ENCODE data around the gene C6orf163.
A peak's percentile ranks its signal among the peaks of the same experiment; 100 is the strongest.

C6orf163 gene

DNA sequence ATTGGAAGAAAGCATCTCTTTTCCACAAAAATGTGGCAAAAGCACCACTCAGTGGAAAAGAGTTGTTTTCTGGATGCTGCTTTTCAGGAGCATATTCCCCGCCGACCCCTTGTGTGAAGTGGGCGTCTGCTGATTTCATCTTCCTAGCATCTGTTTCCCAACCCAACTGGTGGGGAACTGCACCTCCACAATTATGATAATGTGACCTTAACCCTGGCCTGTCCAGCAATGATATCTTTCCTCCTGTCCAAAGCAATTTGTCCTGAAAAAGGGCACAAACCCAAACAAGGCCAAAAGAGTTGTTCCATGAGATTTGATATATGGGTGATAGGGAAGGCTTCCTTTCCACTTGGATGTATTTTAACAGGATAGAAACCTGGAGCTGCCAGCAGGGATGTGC is 29.5 kb upstream of the C6orf163 start:
- TF ChIP-seq EGR1 (IDR thresholded peaks at IDR 0.05): no peak
- no peak for TF ChIP-seq YY1 (IDR thresholded peaks at IDR 0.05; ENCODE audit: low read depth)
- TF ChIP-seq, protein P1, sequence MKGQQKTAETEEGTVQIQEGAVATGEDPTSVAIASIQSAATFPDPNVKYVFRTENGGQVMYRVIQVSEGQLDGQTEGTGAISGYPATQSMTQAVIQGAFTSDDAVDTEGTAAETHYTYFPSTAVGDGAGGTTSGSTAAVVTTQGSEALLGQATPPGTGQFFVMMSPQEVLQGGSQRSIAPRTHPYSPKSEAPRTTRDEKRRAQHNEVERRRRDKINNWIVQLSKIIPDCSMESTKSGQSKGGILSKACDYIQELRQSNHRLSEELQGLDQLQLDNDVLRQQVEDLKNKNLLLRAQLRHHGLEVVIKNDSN (IDR thresholded peaks at IDR 0.05): no peak
- no peak for TF ChIP-seq CREB1 (IDR thresholded peaks at IDR 0.05; ENCODE audit: low read depth)

DNA sequence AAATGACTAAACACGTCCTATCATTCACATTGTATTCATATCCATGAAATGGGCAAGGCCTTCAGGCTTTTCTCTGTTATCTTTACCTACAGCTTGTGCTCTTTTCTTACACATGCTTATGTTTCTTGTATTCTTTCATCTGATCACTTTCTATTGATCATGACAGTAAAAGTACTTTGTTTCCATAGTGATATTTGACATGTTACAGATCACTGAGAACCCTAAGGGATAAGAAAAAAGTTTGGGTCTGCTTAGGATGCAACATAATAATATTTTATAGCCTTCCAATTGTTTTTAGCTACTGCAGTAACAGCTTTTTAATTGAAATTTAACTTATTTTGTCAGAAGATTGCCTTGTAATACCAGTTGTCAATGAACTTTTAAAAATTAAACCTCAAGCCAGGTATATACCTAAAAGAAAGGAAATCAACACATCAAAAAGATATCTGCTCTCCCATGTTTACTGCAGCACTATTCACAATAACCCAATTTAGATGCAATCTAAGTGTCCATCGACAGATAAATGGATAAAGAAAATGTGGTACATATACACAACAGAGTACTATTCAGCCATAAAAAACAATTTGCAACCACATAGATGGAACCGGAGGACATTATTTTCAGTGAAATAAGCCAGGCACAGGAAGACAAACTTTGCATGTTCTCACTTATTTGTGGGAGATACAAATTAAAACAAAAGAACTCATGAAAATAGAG is 25.2 kb upstream of the C6orf163 start:
- TF ChIP-seq, protein P2, sequence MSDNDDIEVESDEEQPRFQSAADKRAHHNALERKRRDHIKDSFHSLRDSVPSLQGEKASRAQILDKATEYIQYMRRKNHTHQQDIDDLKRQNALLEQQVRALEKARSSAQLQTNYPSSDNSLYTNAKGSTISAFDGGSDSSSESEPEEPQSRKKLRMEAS (IDR thresholded peaks at IDR 0.05): no peak
- TF ChIP-seq YY1 (IDR thresholded peaks at IDR 0.05; ENCODE audit: low read depth) (no peak), RAD21 (IDR thresholded peaks at IDR 0.05; ENCODE audit: low read depth) (no peak)

DNA sequence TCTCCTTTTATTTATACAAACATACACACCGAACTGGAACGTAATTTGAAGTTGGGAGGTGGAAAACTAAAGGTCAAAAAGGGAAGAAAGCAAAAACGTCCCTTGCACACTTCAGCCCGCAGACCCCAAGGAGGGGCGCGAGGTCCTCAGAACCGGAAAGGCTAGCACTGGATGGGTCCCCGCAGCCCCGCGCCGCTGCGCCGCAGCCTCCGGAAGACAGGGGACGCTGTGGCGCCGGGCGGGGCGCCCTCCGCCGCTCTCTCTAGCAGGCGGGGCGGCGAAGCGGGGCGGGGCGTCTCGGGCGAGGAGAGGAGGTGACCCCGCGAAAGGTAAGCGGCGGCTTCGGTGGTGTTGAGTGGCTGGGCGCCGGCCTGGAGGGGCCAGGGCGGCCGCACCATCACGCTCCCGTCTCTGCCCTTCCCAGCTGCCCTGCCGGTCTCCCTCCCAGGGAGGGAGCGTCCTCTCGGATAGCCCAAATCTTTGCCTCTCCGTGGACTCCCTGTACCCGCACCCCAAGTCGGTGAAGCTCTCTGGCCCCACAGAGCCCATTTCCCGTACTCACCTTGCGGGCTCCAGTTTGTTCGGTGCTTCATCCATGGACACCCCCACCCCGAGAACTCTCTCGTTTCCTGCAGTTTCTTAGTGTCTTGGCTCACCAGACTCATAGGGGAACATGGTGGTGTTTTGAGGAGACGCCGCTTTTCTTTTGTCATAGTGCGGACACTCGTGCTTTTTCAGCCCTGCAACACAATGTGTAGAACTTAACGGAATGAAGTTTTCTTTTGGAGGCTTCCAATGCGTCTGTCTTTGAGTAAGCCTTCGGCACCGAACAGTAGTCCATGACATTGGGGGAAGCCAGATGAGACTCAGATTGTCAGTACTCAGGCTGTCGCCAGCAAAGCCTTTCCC is 22.1 kb upstream of the C6orf163 start, which contains the start of gene SMIM8:
TSS of gene SMIM8 (plus strand) at position 285 of the 909 bp plus-strand sequence. CDS start 14,444 bp downstream, outside the sequence.
- no peak for TF ChIP-seq NFIC (IDR thresholded peaks at IDR 0.05)
- TF ChIP-seq RAD21 (IDR thresholded peaks at IDR 0.05; ENCODE audit: low read depth): peak; percentile 24; the same call in 1 of the 2 replicates
- TF ChIP-seq, protein P2 (IDR thresholded peaks at IDR 0.05): peak; percentile 23; the same call in 1 of the 2 replicates
- TF ChIP-seq, protein P1 (IDR thresholded peaks at IDR 0.05): no peak
- TF ChIP-seq FOXM1 (IDR thresholded peaks at IDR 0.05; ENCODE audit: borderline replicate concordance, low read depth): no peak
- no peak for TF ChIP-seq CREB1 (IDR thresholded peaks at IDR 0.05; ENCODE audit: low read depth)
- no peak for TF ChIP-seq CEBPB (IDR thresholded peaks at IDR 0.05)
- peak; percentile 25; the same call in 1 of the 2 replicates for TF ChIP-seq TCF12 (IDR thresholded peaks at IDR 0.05; ENCODE audit: low read depth)
- TF ChIP-seq ZBTB7A (IDR thresholded peaks at IDR 0.05; ENCODE audit: low read depth): peak; percentile 89
- peak; percentile 77 for TF ChIP-seq TAF1 (IDR thresholded peaks at IDR 0.05; ENCODE audit: low read depth)
- TF ChIP-seq TEAD4 (IDR thresholded peaks at IDR 0.05): no peak
- TF ChIP-seq, protein P3, sequence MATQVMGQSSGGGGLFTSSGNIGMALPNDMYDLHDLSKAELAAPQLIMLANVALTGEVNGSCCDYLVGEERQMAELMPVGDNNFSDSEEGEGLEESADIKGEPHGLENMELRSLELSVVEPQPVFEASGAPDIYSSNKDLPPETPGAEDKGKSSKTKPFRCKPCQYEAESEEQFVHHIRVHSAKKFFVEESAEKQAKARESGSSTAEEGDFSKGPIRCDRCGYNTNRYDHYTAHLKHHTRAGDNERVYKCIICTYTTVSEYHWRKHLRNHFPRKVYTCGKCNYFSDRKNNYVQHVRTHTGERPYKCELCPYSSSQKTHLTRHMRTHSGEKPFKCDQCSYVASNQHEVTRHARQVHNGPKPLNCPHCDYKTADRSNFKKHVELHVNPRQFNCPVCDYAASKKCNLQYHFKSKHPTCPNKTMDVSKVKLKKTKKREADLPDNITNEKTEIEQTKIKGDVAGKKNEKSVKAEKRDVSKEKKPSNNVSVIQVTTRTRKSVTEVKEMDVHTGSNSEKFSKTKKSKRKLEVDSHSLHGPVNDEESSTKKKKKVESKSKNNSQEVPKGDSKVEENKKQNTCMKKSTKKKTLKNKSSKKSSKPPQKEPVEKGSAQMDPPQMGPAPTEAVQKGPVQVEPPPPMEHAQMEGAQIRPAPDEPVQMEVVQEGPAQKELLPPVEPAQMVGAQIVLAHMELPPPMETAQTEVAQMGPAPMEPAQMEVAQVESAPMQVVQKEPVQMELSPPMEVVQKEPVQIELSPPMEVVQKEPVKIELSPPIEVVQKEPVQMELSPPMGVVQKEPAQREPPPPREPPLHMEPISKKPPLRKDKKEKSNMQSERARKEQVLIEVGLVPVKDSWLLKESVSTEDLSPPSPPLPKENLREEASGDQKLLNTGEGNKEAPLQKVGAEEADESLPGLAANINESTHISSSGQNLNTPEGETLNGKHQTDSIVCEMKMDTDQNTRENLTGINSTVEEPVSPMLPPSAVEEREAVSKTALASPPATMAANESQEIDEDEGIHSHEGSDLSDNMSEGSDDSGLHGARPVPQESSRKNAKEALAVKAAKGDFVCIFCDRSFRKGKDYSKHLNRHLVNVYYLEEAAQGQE (IDR thresholded peaks at IDR 0.05; ENCODE audit: low read depth): no peak
- TF ChIP-seq YY1 (IDR thresholded peaks at IDR 0.05; ENCODE audit: low read depth): peak; percentile 44; the same call in 1 of the 2 replicates

DNA sequence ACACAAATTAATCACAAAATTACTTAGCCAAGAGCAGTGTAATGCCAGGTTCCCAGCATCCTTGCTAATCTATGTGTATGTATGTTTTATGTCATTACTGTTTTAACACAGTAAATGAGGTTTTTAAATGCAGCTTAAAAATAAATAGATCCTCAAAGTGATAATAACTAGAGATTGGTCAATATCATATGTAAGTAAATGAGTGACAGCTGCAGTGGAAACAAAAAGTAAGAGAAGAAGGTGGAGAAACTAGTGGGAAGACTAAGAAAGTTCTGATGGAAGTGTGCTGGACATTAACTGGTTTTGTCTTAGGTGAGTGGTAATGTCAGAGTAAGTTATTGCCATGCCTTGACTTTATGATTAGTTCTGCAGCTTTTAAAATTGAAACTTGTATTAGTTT is 13.7 kb upstream of the C6orf163 start:
- TF ChIP-seq FOXM1 (IDR thresholded peaks at IDR 0.05; ENCODE audit: borderline replicate concordance, low read depth) (no peak), RAD21 (IDR thresholded peaks at IDR 0.05; ENCODE audit: low read depth) (no peak), TEAD4 (IDR thresholded peaks at IDR 0.05) (no peak), EGR1 (IDR thresholded peaks at IDR 0.05) (no peak), TAF1 (IDR thresholded peaks at IDR 0.05; ENCODE audit: low read depth) (no peak), EP300 (IDR thresholded peaks at IDR 0.05; ENCODE audit: borderline replicate concordance) (no peak), ZBTB7A (IDR thresholded peaks at IDR 0.05; ENCODE audit: low read depth) (no peak), CEBPB (IDR thresholded peaks at IDR 0.05) (no peak), CREB1 (IDR thresholded peaks at IDR 0.05; ENCODE audit: low read depth) (no peak), NFIC (IDR thresholded peaks at IDR 0.05) (no peak), YY1 (IDR thresholded peaks at IDR 0.05; ENCODE audit: low read depth) (no peak)
- TF ChIP-seq, protein P1 (IDR thresholded peaks at IDR 0.05): no peak
- TF ChIP-seq, protein P3 (IDR thresholded peaks at IDR 0.05; ENCODE audit: low read depth): no peak
- TF ChIP-seq, protein P2 (IDR thresholded peaks at IDR 0.05): no peak

DNA sequence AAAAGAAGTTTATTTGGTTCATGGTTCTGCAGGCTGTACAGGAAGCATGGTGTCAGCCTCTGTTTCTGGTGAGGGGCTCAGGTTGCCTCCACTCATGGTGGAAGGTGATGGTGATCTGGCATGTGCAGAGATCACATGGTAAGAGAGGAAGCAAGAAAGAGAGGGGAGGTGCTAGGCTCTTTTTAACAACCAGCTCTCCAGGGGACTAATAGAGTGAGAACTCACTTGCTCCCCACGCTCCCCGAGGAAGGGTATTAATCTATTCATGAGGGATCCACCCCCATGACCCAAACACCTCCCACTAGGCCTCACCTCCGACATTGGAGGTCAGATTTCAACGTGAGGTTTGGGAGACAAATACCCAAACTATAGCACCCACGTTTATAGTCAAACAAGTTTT is 11.6 kb upstream of the C6orf163 start:
- TF ChIP-seq TCF12 (IDR thresholded peaks at IDR 0.05; ENCODE audit: low read depth): no peak
- TF ChIP-seq, protein P3 (IDR thresholded peaks at IDR 0.05; ENCODE audit: low read depth): no peak
- TF ChIP-seq, protein P1 (IDR thresholded peaks at IDR 0.05): no peak
- no peak for TF ChIP-seq TAF1 (IDR thresholded peaks at IDR 0.05; ENCODE audit: low read depth)
- no peak for TF ChIP-seq ZBTB7A (IDR thresholded peaks at IDR 0.05; ENCODE audit: low read depth)
- no peak for TF ChIP-seq EP300 (IDR thresholded peaks at IDR 0.05; ENCODE audit: borderline replicate concordance)
- TF ChIP-seq, protein P2 (IDR thresholded peaks at IDR 0.05): no peak
- TF ChIP-seq YY1 (IDR thresholded peaks at IDR 0.05; ENCODE audit: low read depth): no peak
- TF ChIP-seq EGR1 (IDR thresholded peaks at IDR 0.05): no peak
- TF ChIP-seq CREB1 (IDR thresholded peaks at IDR 0.05; ENCODE audit: low read depth): no peak
- TF ChIP-seq FOXM1 (IDR thresholded peaks at IDR 0.05; ENCODE audit: borderline replicate concordance, low read depth): no peak
- no peak for TF ChIP-seq CEBPB (IDR thresholded peaks at IDR 0.05)
- TF ChIP-seq RAD21 (IDR thresholded peaks at IDR 0.05; ENCODE audit: low read depth): no peak
- no peak for TF ChIP-seq TEAD4 (IDR thresholded peaks at IDR 0.05)
- no peak for TF ChIP-seq NFIC (IDR thresholded peaks at IDR 0.05)
